ENCODE measurements around the gene NTRK3. TPM values are rescaled to one million over a fixed set of nuclear protein-coding genes. Genes with fewer than 3 reads are reported as not detected.

Gene NTRK3
- total RNA-seq, 6 donors from 2014 or later = 1.4 to 11.5 (median 2.4) TPM

DNA sequence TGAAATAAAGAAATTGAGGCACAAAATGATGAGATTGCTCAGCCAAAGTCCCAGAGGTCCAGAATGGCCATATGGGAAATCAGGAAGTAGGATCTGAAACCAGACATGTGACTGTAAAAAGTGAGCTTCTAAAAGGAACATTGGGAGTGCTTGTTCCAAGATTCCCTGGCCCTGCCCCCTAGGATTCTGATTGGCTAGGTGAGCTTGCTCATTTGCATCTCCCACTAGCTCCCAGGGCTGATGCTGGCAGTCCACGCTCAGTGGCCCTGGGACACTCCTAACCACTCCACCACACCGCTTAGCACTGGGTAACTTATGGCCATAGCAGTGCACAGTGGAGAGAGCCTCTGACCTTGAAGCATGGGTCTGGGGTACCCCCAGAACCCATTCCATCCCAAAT lies 326.7 kb downstream of the NTRK3 start:
- no peak for DNase-seq
- Histone ChIP-seq H3K36me3 (no peaks in the 10 kb centered on the region), H3K9me3 (no peaks in the 10 kb centered on the region), H3K4me1 (no peaks in the 10 kb centered on the region), H3K27ac (no peak overlapping the region), H3K27me3 (no peaks in the 10 kb centered on the region), H3K4me3 (no peak overlapping the region)
- 76 to 94% methylated on average over 2 of the region's 2 CpGs for WGBS, 2 donors
- no peak for ATAC-seq (ENCODE audit: low FRiP score in 2 of 2)
- TF ChIP-seq, protein P1, sequence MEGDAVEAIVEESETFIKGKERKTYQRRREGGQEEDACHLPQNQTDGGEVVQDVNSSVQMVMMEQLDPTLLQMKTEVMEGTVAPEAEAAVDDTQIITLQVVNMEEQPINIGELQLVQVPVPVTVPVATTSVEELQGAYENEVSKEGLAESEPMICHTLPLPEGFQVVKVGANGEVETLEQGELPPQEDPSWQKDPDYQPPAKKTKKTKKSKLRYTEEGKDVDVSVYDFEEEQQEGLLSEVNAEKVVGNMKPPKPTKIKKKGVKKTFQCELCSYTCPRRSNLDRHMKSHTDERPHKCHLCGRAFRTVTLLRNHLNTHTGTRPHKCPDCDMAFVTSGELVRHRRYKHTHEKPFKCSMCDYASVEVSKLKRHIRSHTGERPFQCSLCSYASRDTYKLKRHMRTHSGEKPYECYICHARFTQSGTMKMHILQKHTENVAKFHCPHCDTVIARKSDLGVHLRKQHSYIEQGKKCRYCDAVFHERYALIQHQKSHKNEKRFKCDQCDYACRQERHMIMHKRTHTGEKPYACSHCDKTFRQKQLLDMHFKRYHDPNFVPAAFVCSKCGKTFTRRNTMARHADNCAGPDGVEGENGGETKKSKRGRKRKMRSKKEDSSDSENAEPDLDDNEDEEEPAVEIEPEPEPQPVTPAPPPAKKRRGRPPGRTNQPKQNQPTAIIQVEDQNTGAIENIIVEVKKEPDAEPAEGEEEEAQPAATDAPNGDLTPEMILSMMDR (IDR thresholded peaks at IDR 0.05) = no peak
- no peak for TF ChIP-seq POLR2AphosphoS5 (IDR thresholded peaks at IDR 0.05)
- TF ChIP-seq POLR2A (IDR thresholded peaks at IDR 0.05) = no peak
- TF ChIP-seq EP300 (IDR thresholded peaks at IDR 0.05) = no peak

DNA sequence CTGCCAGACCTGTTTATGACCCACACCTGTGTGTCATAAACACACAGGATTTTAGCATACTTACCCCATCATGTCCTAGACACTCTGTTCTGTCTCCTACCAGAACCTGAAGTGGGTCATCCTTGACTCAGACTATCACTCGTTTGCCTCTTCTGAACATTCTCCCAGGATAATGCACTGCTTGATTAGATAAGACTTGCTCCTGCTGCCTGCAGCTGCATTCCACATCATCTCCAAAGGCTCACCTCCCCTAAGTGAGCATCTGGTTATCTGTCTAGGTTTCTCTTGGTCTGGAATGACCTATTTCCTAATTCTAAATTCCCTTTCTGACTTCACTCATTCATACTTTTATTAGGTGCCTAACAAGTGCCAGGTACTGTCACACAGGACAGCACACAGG lies 332.1 kb downstream of the NTRK3 start:
- Histone ChIP-seq H3K4me1 (no peaks in the 10 kb centered on the region), H3K27ac (no peak overlapping the region), H3K9me3 (no peaks in the 10 kb centered on the region), H3K4me3 (no peak overlapping the region), H3K27me3 (no peaks in the 10 kb centered on the region), H3K36me3 (no peaks in the 10 kb centered on the region)
- WGBS, 2 donors = 60 to 63% methylated on average over 1 of the region's 1 CpG
- DNase-seq (no peak), ATAC-seq (ENCODE audit: low FRiP score in 2 of 2) (no peak)
- no peak for TF ChIP-seq EP300 (IDR thresholded peaks at IDR 0.05)
- TF ChIP-seq POLR2A (IDR thresholded peaks at IDR 0.05) = no peak
- TF ChIP-seq, protein P1 (IDR thresholded peaks at IDR 0.05) = no peak
- TF ChIP-seq POLR2AphosphoS5 (IDR thresholded peaks at IDR 0.05) = no peak

DNA sequence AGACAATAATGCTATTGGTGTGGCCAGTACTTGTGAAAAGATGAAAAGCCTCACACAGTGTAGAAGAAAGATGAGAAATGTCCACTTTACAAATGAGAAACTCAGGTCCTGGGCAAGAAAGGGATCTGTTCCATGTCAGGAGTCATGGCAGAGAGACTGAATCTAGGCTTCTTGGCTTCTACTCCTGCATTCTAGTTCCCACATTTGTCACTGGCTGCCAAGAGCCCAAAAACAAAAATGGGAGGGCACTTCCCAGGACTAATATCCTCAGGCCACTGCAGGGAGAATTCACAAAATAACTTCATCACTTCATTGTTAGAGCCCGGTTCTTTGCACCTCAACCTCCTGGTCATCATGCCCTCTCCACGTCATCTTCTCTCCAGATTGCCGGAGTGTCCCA lies 337.5 kb downstream of the NTRK3 start:
- 90 to 94% methylated on average over 3 of the region's 3 CpGs for WGBS, 2 donors
- Histone ChIP-seq H3K27ac (no peak overlapping the region), H3K36me3 (no peaks in the 10 kb centered on the region), H3K4me3 (no peak overlapping the region), H3K4me1 (no peaks in the 10 kb centered on the region), H3K27me3 (no peaks in the 10 kb centered on the region), H3K9me3 (no peaks in the 10 kb centered on the region)
- DNase-seq (no peak), ATAC-seq (ENCODE audit: low FRiP score in 2 of 2) (no peak)
- TF ChIP-seq POLR2AphosphoS5 (IDR thresholded peaks at IDR 0.05) (no peak), EP300 (IDR thresholded peaks at IDR 0.05) (no peak), POLR2A (IDR thresholded peaks at IDR 0.05) (no peak)
- TF ChIP-seq, protein P1 (IDR thresholded peaks at IDR 0.05) = no peak

DNA sequence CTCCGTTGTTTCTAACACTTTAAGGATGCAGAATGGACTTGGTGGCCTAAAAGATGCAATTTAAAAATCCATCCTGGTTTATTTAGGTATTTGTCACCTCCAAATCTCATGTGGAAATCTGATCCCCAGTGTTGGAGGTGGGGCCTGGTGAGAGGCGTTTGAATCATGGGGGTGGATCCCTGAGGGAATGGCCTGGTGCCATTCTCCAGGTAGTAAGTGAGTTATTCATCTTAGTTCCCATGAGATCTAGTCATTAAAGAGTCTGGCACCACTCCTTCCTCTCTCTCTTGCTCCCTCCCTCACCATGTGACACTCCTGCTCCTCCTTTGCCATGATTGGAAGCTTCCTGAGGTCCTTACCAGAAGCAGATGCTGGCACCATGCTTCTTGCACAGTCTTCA lies 339.1 kb downstream of the NTRK3 start:
- no peak for TF ChIP-seq POLR2A (IDR thresholded peaks at IDR 0.05)
- TF ChIP-seq EP300 (IDR thresholded peaks at IDR 0.05) = no peak
- TF ChIP-seq POLR2AphosphoS5 (IDR thresholded peaks at IDR 0.05) = no peak
- TF ChIP-seq, protein P1 (IDR thresholded peaks at IDR 0.05) = no peak
- DNase-seq = no peak
- Histone ChIP-seq H3K4me1 (no peaks in the 10 kb centered on the region), H3K36me3 (no peaks in the 10 kb centered on the region), H3K27me3 (no peaks in the 10 kb centered on the region), H3K27ac (no peak overlapping the region), H3K4me3 (no peak overlapping the region), H3K9me3 (no peaks in the 10 kb centered on the region)
- ATAC-seq (ENCODE audit: low FRiP score in 2 of 2) = no peak
- WGBS, 2 donors = 57 to 68% methylated on average over 2 of the region's 2 CpGs

DNA sequence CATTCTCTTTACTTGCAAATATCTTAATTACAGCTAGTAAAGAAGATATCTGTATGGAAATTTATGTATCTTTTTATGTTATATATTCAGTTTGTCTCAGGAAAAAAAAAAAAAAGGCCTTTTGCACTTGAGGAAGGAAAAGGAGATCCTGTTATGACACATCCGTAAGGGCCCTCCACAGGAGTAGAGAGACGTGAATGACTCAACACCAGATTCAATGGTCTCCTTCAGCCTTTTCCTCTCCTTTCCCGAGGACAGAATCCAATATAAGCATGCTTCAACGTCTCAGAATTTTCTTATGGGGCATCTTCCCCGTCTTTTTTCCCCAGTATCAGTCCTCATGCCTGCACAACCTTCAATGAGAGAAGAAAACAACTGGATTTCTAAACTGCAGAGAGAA lies 340.3 kb downstream of the NTRK3 start:
- Histone ChIP-seq H3K4me1 (no peaks in the 10 kb centered on the region), H3K27ac (no peak overlapping the region), H3K27me3 (no peaks in the 10 kb centered on the region), H3K4me3 (no peak overlapping the region), H3K9me3 (no peaks in the 10 kb centered on the region), H3K36me3 (no peaks in the 10 kb centered on the region)
- 52 to 56% methylated on average over 5 of the region's 5 CpGs for WGBS, 2 donors
- DNase-seq (no peak), ATAC-seq (ENCODE audit: low FRiP score in 2 of 2) (no peak)
- TF ChIP-seq, protein P1 (IDR thresholded peaks at IDR 0.05) = no peak
- no peak for TF ChIP-seq EP300 (IDR thresholded peaks at IDR 0.05)
- TF ChIP-seq POLR2AphosphoS5 (IDR thresholded peaks at IDR 0.05) = no peak
- TF ChIP-seq POLR2A (IDR thresholded peaks at IDR 0.05) = no peak

Measured in upper lobe of left lung (tissue), 6 donors.